ENCODE data around the gene IL36A.

The IL36A gene

GRCh38 chr2:113005030-113005509 is at the start of gene IL36A:
Gene IL36A, plus strand, starts transcription at chr2:113005459. Its CDS starts 413 bp downstream, at chr2:113005872.
- DNase-seq (ENCODE audit: low spot score), result no peak

- DNase-seq (ENCODE audit: low spot score), result no peak
These were observed 47.7 kb upstream of the IL36A start for GRCh38 chr2:112957511-112957910.

- peak; percentile 56 for DNase-seq (ENCODE audit: low spot score)
These were observed 46.7 kb upstream of the IL36A start for GRCh38 chr2:112958428-112959108.

GRCh38 chr2:112959109-112959812 is 46.0 kb upstream of the IL36A start:
- no peak for DNase-seq (ENCODE audit: low spot score)

GRCh38 chr2:112960230-112960825 is 44.9 kb upstream of the IL36A start:
- DNase-seq (ENCODE audit: low spot score), result no peak

GRCh38 chr2:112962308-112963175 is 42.7 kb upstream of the IL36A start:
- no peak for DNase-seq (ENCODE audit: low spot score)

- no peak for DNase-seq (ENCODE audit: low spot score)
These were observed 38.2 kb upstream of the IL36A start for GRCh38 chr2:112967023-112967422.

- no peak for DNase-seq (ENCODE audit: low spot score)
These were observed 32.7 kb upstream of the IL36A start for GRCh38 chr2:112972423-112973086.

- no peak for DNase-seq (ENCODE audit: low spot score)
These were observed 32.1 kb upstream of the IL36A start for GRCh38 chr2:112973156-112973555.

GRCh38 chr2:112977559-112978056 is 27.7 kb upstream of the IL36A start, which contains the start of gene IL36G:
Gene IL36G, plus strand, starts transcription at chr2:112978006. Its CDS starts 633 bp downstream, at chr2:112978639.
- no peak for DNase-seq (ENCODE audit: low spot score)

- DNase-seq (ENCODE audit: low spot score), result no peak
These were observed 25.5 kb upstream of the IL36A start for GRCh38 chr2:112979731-112980130.

GRCh38 chr2:112980537-112980936 is 24.7 kb upstream of the IL36A start:
- no peak for DNase-seq (ENCODE audit: low spot score)

GRCh38 chr2:112985090-112985489 is 20.2 kb upstream of the IL36A start:
- DNase-seq (ENCODE audit: low spot score), result no peak

GRCh38 chr2:112989611-112990010 is 15.6 kb upstream of the IL36A start:
- DNase-seq (ENCODE audit: low spot score), result no peak

- DNase-seq (ENCODE audit: low spot score), result no peak
These were observed 11.4 kb upstream of the IL36A start for GRCh38 chr2:112993831-112994230.

GRCh38 chr2:112994648-112995047 is 10.6 kb upstream of the IL36A start:
- no peak for DNase-seq (ENCODE audit: low spot score)

- DNase-seq (ENCODE audit: low spot score), result no peak
These were observed 9.8 kb upstream of the IL36A start for GRCh38 chr2:112995346-112995920.

- DNase-seq (ENCODE audit: low spot score), result no peak
These were observed 8.6 kb upstream of the IL36A start for GRCh38 chr2:112996635-112997034.

- no peak for DNase-seq (ENCODE audit: low spot score)
These were observed 8.1 kb upstream of the IL36A start for GRCh38 chr2:112997151-112997550.

- DNase-seq (ENCODE audit: low spot score), result no peak
These were observed 4.8 kb upstream of the IL36A start for GRCh38 chr2:113000436-113000835.

GRCh38 chr2:113002677-113003076 is 2.6 kb upstream of the IL36A start:
- DNase-seq (ENCODE audit: low spot score), result no peak
